Mesenchymal stem cell (in vitro differentiated cells and primary cell): ENCODE measurements around the gene LSR.

Source experiments
- DNase-seq: peaks from one replicate; pipeline ENCODE4 v3.0.0-alpha.2; 2013
- H2AFZ ChIP-seq: one replicate; pipeline ENCODE4 v1.6.1; 2013; ENCODE audit warnings: low read depth, mild to moderate bottlenecking, control low read depth, inconsistent platforms, low read length, moderate library complexity
- H2AK5ac ChIP-seq: 2 replicates; pipeline ENCODE4 v1.6.1; 2013; ENCODE audit warnings: low read length, moderate library complexity, mild to moderate bottlenecking, inconsistent platforms; ENCODE audit not compliant: severe bottlenecking
- H2BK120ac ChIP-seq: one replicate; pipeline ENCODE4 v1.6.1; 2013; ENCODE audit warnings: low read depth, mild to moderate bottlenecking, inconsistent platforms, low read length, moderate library complexity
- H2BK12ac ChIP-seq, 2 experiments: one replicate each; pipeline ENCODE4 v1.6.1; 2013; ENCODE audit warnings: inconsistent platforms in 2 of 2, low read length in 2 of 2, mild to moderate bottlenecking in 2 of 2, moderate library complexity in 2 of 2, control low read depth in 1 of 2
- H2BK15ac ChIP-seq: one replicate; pipeline ENCODE4 v1.6.1; 2013; ENCODE audit warnings: mild to moderate bottlenecking, low read depth, inconsistent platforms; ENCODE audit not compliant: poor library complexity, severe bottlenecking
- H2BK5ac ChIP-seq: 2 replicates; pipeline ENCODE4 v1.6.1; 2013; ENCODE audit warnings: low read depth, mild to moderate bottlenecking, low read length, control low read depth, inconsistent platforms; ENCODE audit not compliant: poor library complexity, severe bottlenecking
- H3K14ac ChIP-seq, 2 experiments: one replicate each; pipeline ENCODE4 v1.6.1; 2013; ENCODE audit warnings: inconsistent platforms in 2 of 2, low read length in 2 of 2, control low read depth in 1 of 2, mild to moderate bottlenecking in 1 of 2, moderate library complexity in 1 of 2
- H3K18ac ChIP-seq, 2 experiments: one replicate each; pipeline ENCODE4 v1.6.1; 2013; ENCODE audit warnings: inconsistent platforms in 2 of 2, low read length in 2 of 2, control low read depth in 1 of 2, low read depth in 1 of 2, mild to moderate bottlenecking in 1 of 2
- H3K23ac ChIP-seq, 2 experiments: one replicate each; pipeline ENCODE4 v1.6.1; 2013; ENCODE audit warnings: inconsistent platforms in 2 of 2, low read length in 2 of 2, mild to moderate bottlenecking in 2 of 2, moderate library complexity in 2 of 2, control low read depth in 1 of 2
- H3K27ac ChIP-seq: 2 replicates; pipeline ENCODE4 v1.5.1; 2013; ENCODE audit warnings: mild to moderate bottlenecking, moderate library complexity, low read length, control low read depth, inconsistent platforms; ENCODE audit not compliant: poor library complexity, severe bottlenecking
- H3K27me3 ChIP-seq, 2 experiments: 2 replicates each; pipeline versions ENCODE4 v1.6.1 to v1.7.0; 2013; ENCODE audit warnings: low read length in 2 of 2, mild to moderate bottlenecking in 2 of 2, moderate library complexity in 2 of 2, control low read depth in 1 of 2, inconsistent platforms in 1 of 2; ENCODE audit not compliant: control insufficient read depth in 1 of 2, insufficient read depth in 1 of 2
- H3K36me3 ChIP-seq, 2 experiments: 2 replicates each; pipeline versions ENCODE4 v1.6.1 to v1.7.0; 2013; ENCODE audit warnings: low read length in 2 of 2, control low read depth in 1 of 2, inconsistent platforms in 1 of 2, low read depth in 1 of 2, mild to moderate bottlenecking in 1 of 2; ENCODE audit not compliant: insufficient read depth in 2 of 2, control insufficient read depth in 1 of 2
- H3K4ac ChIP-seq, 2 experiments: one replicate each; pipeline ENCODE4 v1.6.1; 2013; ENCODE audit warnings: inconsistent platforms in 2 of 2, low read length in 2 of 2, mild to moderate bottlenecking in 2 of 2, moderate library complexity in 2 of 2, control low read depth in 1 of 2, low read depth in 1 of 2
- H3K4me1 ChIP-seq: 2 replicates; pipeline ENCODE4 v1.6.1; 2013; ENCODE audit warnings: low read depth, low read length, control low read depth; ENCODE audit not compliant: control insufficient read depth, insufficient read depth
- H3K4me2 ChIP-seq: 2 replicates; pipeline ENCODE4 v1.6.1; 2013; ENCODE audit warnings: low read length, mild to moderate bottlenecking, inconsistent platforms; ENCODE audit not compliant: poor library complexity, severe bottlenecking
- H3K4me3 ChIP-seq, 2 experiments: 2 replicates each; pipeline versions ENCODE4 v1.5.1 to v1.7.0; 2013; ENCODE audit warnings: low read length in 2 of 2, mild to moderate bottlenecking in 2 of 2, control low read depth in 1 of 2, low read depth in 1 of 2; ENCODE audit not compliant: insufficient read depth in 1 of 2
- H3K79me1 ChIP-seq: replicated peaks from 2 replicates; pipeline ENCODE4 v1.6.1; 2013; ENCODE audit warnings: mild to moderate bottlenecking, control low read depth, low read length, inconsistent platforms; ENCODE audit not compliant: poor library complexity, severe bottlenecking
- H3K9ac ChIP-seq: 2 replicates; pipeline ENCODE4 v1.7.0; 2013; ENCODE audit warnings: mild to moderate bottlenecking, low read length, moderate library complexity
- H3K9me3 ChIP-seq: 2 replicates; pipeline ENCODE4 v1.7.0; 2013; ENCODE audit warnings: mild to moderate bottlenecking, low read length; ENCODE audit not compliant: control insufficient read depth
- H4K8ac ChIP-seq: one replicate; pipeline ENCODE4 v1.6.1; 2013; ENCODE audit warnings: inconsistent platforms, mild to moderate bottlenecking, low read length, moderate library complexity
- H4K91ac ChIP-seq: one replicate; pipeline ENCODE4 v1.6.1; 2013; ENCODE audit warnings: mild to moderate bottlenecking, low read length, inconsistent platforms
- WGBS: methylation state at CpG from one replicate; pipeline ENCODE4 v1.1.7; 2013; ENCODE audit warnings: mixed read lengths; 5-methylcytosine and 5-hydroxymethylcytosine counted together

Gene LSR

DNA sequence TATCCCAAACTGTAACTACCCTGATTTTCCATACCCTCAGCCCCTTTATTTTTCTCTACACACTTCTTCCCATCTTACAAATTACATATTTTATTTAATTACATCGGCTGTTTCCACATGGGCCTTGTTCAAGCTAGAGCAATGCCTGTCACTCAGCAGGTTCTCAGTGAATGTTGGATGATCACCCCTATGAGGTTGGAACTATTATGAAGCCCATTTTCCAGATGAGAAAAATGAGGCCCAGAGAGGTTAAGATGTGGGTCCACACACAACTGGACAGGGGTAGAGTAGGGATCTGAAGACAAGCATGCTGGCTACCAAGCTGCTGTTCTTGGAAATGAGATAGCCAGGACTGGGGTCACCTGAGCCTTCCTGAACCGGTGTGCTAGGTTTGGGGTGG is 53.2 kb downstream of the LSR start:
- Histone ChIP-seq H3K27ac (no peak overlapping the region), H2BK120ac (no peak overlapping the region), H3K9ac (no peak overlapping the region), H2AK5ac (no peak overlapping the region), H3K18ac (no peak overlapping the region), H3K4me2 (no peak overlapping the region), H2BK15ac (no peak overlapping the region), H3K36me3 (no peaks in the 10 kb centered on the region), H3K79me1 (no peaks in the 10 kb centered on the region), H3K4ac (no peak overlapping the region), H4K91ac (no peak overlapping the region), H3K9me3 (no peaks in the 10 kb centered on the region), H2BK5ac (no peak overlapping the region), H3K4me3 (no peak overlapping the region), H2BK12ac (no peak overlapping the region), H3K4me1 (no peaks in the 10 kb centered on the region), H3K27me3 (peaks cover 9 to 57% of the 10 kb centered on the region in 2 experiments), H3K14ac (no peak overlapping the region), H4K8ac (no peak overlapping the region), H2AFZ (no peak overlapping the region), H3K23ac (no peak overlapping the region)
- 82% methylated on average over 2 of the region's 2 CpGs for WGBS
- no peak for DNase-seq

- H3K9ac ChIP-seq, result no peak overlapping the region
- H2BK12ac ChIP-seq, result no peak overlapping the region
- H3K79me1 ChIP-seq, result no peaks in the 10 kb centered on the region
- H3K4ac ChIP-seq, result no peak overlapping the region
- no peak overlapping the region for H4K8ac ChIP-seq
- H3K4me3 ChIP-seq, result no peak overlapping the region
- no peaks in the 10 kb centered on the region for H3K4me1 ChIP-seq
- H4K91ac ChIP-seq, result no peak overlapping the region
- H3K18ac ChIP-seq, result no peak overlapping the region
- no peak overlapping the region for H2BK120ac ChIP-seq
- H2BK5ac ChIP-seq, result no peak overlapping the region
- H2BK15ac ChIP-seq, result no peak overlapping the region
- WGBS, result 84% methylated on average over 13 of the region's 16 CpGs
- H3K27me3 ChIP-seq, result peaks cover 12 to 53% of the 10 kb centered on the region in 2 experiments
- DNase-seq, result no peak
- H3K9me3 ChIP-seq, result no peaks in the 10 kb centered on the region
- no peaks in the 10 kb centered on the region for H3K36me3 ChIP-seq
- no peak overlapping the region for H2AK5ac ChIP-seq
- H3K23ac ChIP-seq, result no peak overlapping the region
- H2AFZ ChIP-seq, result no peak overlapping the region
- H3K14ac ChIP-seq, result no peak overlapping the region
- no peak overlapping the region for H3K4me2 ChIP-seq
- H3K27ac ChIP-seq, result no peak overlapping the region
Observed at GRCh38 chr19:35302446-35302845, 53.6 kb downstream of the LSR start.

DNA sequence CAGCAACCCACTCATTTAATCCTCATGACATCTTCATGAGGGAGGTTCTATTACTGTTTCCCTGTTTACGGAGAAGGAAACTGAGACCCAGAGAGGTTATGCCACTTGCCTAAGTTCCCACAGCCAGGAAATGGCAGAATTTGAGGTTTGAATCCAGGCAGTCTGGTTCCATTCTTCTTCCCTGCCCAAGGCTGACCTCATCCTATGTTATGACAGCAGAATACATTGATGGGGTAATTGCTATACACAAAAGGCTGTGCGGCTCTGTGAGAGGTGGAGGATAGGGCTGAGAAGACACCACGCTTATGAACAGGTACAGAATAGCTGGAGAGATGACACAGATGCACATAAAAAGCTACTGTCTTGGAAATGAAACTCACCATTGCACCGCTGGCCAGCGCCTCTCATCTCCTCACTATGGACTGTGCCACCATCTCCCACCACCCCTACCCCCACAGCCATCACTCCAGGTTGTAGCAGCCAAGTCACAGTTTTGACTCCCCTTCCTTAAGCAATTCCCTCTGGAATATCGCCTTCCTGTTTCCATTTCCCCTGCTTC is 54.6 kb downstream of the LSR start:
- Histone ChIP-seq H2AFZ (no peak overlapping the region), H3K9ac (no peak overlapping the region), H3K4me3 (no peak overlapping the region), H3K4me2 (no peak overlapping the region), H3K27ac (no peak overlapping the region), H4K8ac (no peak overlapping the region), H2BK15ac (no peak overlapping the region), H3K4me1 (no peaks in the 10 kb centered on the region), H2BK12ac (no peak overlapping the region), H2BK120ac (no peak overlapping the region), H3K79me1 (no peaks in the 10 kb centered on the region), H3K9me3 (no peaks in the 10 kb centered on the region), H2BK5ac (no peak overlapping the region), H3K18ac (no peak overlapping the region), H3K27me3 (peaks cover 12 to 49% of the 10 kb centered on the region in 2 experiments), H3K36me3 (no peaks in the 10 kb centered on the region), H3K23ac (no peak overlapping the region), H4K91ac (no peak overlapping the region), H3K14ac (no peak overlapping the region), H3K4ac (no peak overlapping the region), H2AK5ac (no peak overlapping the region)
- DNase-seq, result no peak
- WGBS, result 89% methylated on average over 6 of the region's 6 CpGs

- H3K23ac ChIP-seq, result no peak overlapping the region
- peaks cover 12 to 43% of the 10 kb centered on the region in 2 experiments for H3K27me3 ChIP-seq
- 88% methylated on average over 11 of the region's 11 CpGs for WGBS
- no peak overlapping the region for H2AK5ac ChIP-seq
- no peak overlapping the region for H3K9ac ChIP-seq
- H2BK12ac ChIP-seq, result no peak overlapping the region
- no peak overlapping the region for H4K8ac ChIP-seq
- H3K4me2 ChIP-seq, result no peak overlapping the region
- no peaks in the 10 kb centered on the region for H3K36me3 ChIP-seq
- H3K9me3 ChIP-seq, result no peaks in the 10 kb centered on the region
- H3K18ac ChIP-seq, result no peak overlapping the region
- peak overlapping the region in 1 of 2 experiments; percentile 41 for H3K14ac ChIP-seq
- H3K4ac ChIP-seq, result no peak overlapping the region
- H4K91ac ChIP-seq, result no peak overlapping the region
- H2BK5ac ChIP-seq, result no peak overlapping the region
- H2AFZ ChIP-seq, result no peak overlapping the region
- no peak for DNase-seq
- H2BK120ac ChIP-seq, result no peak overlapping the region
- H3K4me3 ChIP-seq, result no peak overlapping the region
- no peak overlapping the region for H2BK15ac ChIP-seq
- H3K4me1 ChIP-seq, result no peaks in the 10 kb centered on the region
- H3K79me1 ChIP-seq, result no peaks in the 10 kb centered on the region
- no peak overlapping the region for H3K27ac ChIP-seq
Observed at GRCh38 chr19:35304036-35304435, 55.2 kb downstream of the LSR start.
